Measurements from ENCODE around the gene DENND1C.

GRCh38 chr19:6499052-6499790 lies 17.6 kb upstream of the DENND1C start:
- TF ChIP-seq, protein P1, sequence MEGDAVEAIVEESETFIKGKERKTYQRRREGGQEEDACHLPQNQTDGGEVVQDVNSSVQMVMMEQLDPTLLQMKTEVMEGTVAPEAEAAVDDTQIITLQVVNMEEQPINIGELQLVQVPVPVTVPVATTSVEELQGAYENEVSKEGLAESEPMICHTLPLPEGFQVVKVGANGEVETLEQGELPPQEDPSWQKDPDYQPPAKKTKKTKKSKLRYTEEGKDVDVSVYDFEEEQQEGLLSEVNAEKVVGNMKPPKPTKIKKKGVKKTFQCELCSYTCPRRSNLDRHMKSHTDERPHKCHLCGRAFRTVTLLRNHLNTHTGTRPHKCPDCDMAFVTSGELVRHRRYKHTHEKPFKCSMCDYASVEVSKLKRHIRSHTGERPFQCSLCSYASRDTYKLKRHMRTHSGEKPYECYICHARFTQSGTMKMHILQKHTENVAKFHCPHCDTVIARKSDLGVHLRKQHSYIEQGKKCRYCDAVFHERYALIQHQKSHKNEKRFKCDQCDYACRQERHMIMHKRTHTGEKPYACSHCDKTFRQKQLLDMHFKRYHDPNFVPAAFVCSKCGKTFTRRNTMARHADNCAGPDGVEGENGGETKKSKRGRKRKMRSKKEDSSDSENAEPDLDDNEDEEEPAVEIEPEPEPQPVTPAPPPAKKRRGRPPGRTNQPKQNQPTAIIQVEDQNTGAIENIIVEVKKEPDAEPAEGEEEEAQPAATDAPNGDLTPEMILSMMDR (conservative IDR thresholded peaks at IDR 0.05; ENCODE audit: low read length): no peak
- TF ChIP-seq EZH2phosphoT487 (IDR thresholded peaks at IDR 0.05; ENCODE audit: borderline replicate concordance, low read depth, low read length): no peak

Measured in OCI-LY7 (cell line).